K562 (cell line): ENCODE results near the gene TRIM27. TPM values are rescaled to one million over a fixed set of nuclear protein-coding genes. Genes with fewer than 3 reads are reported as not detected.

Experiments used
- BRD9 ChIP-seq: fragments of 450-650 bp; IDR thresholded peaks from 2 replicates; pipeline ENCODE4 v1.6.1; 2018; ENCODE audit warnings: low read depth; ENCODE audit not compliant: partially characterized antibody
- JUND ChIP-seq, 2 experiments: IDR thresholded peaks; 2 replicates in 1 of 2; 3 replicates in 1 of 2; pipeline ENCODE4 v1.6.1; 2011; ENCODE audit warnings: borderline replicate concordance in 2 of 2, low read depth in 2 of 2, low read length in 2 of 2, improper control_type of control experiment in 1 of 2, missing biosample characterization in 1 of 2, missing genetic modification characterization in 1 of 2, missing genetic modification reagents in 1 of 2
- LARP7 ChIP-seq: fragments of 450-650 bp; IDR thresholded peaks from 2 replicates; pipeline ENCODE4 v1.6.1; 2016
- NRF1 ChIP-seq, 2 experiments: fragments of 450-650 bp; IDR thresholded peaks in 1 of 2; conservative IDR thresholded peaks in 1 of 2; 2 replicates each; pipeline ENCODE4 v1.6.1; 2014; ENCODE audit warnings: mild to moderate bottlenecking in 2 of 2
- TEAD4 ChIP-seq, 2 experiments: sonication (generic) in 1 of 2; formaldehyde crosslinking in 1 of 2; IDR thresholded peaks; 2 replicates each; pipeline versions ENCODE4 v1.6.1 to v1.8.0; 2012 to 2022; ENCODE audit warnings: borderline replicate concordance in 1 of 2, inconsistent platforms in 1 of 2, low read length in 1 of 2, mild to moderate bottlenecking in 1 of 2, missing genetic modification reagents in 1 of 2
- ZNF24 ChIP-seq: fragments of 450-650 bp; IDR thresholded peaks from 2 replicates; pipeline ENCODE4 v1.6.1; 2016
- polyA plus RNA-seq, 8 experiments: library from polyadenylated mRNA; depleted of rRNA in 4 of 8; stranded (reverse) in 5 of 8; unstranded in 3 of 8; fragments of >200 nt; fragmentation: Nextera tagmentation in 2 of 8; fragmentation: Illumina TruSeq in 1 of 8; extraction: Ambion mirVana in 2 of 8; extraction: Trizol in 1 of 8; gene quantifications; 2 replicates each; pipeline versions ENCODE4 v1.2.1 to v1.2.3, GENCODE V29; 2011 to 2014; ENCODE audit warnings: inconsistent platforms in 1 of 8, missing spikeins in 1 of 8
- total RNA-seq, 7 experiments: library from RNA; depleted of rRNA in 6 of 7; stranded (reverse); fragments of >200 nt in 6 of 7; fragmentation: Illumina TruSeq in 2 of 7; extraction: Trizol in 2 of 7; gene quantifications; 2 replicates each; pipeline versions ENCODE4 v1.2.1 to v1.2.3, GENCODE V29; 2011 to 2021; ENCODE audit warnings: low replicate concordance in 1 of 7
- TF ChIP-seq, protein P1 (sequence below): IDR thresholded peaks from 3 replicates; pipeline ENCODE4 v1.6.1; 2011; ENCODE audit warnings: borderline replicate concordance, mild to moderate bottlenecking; ENCODE audit not compliant: insufficient read length, insufficient read depth
- TF ChIP-seq, protein P2 (sequence below): sonication (generic); formaldehyde crosslinking; IDR thresholded peaks from 2 replicates; pipeline ENCODE4 v1.8.1; 2023; ENCODE audit warnings: mild to moderate bottlenecking, missing genetic modification reagents
- TF ChIP-seq, protein P3 (sequence below), 2 experiments: fragments of 450-650 bp; IDR thresholded peaks; 2 replicates each; pipeline ENCODE4 v1.6.1; 2016; ENCODE audit warnings: mild to moderate bottlenecking in 2 of 2, borderline replicate concordance in 1 of 2, low read depth in 1 of 2, moderate library complexity in 1 of 2
- TF ChIP-seq, protein P4 (sequence below): sonication (generic); formaldehyde crosslinking; IDR thresholded peaks from 2 replicates; pipeline ENCODE4 v1.8.1; 2023; ENCODE audit warnings: mild to moderate bottlenecking, missing genetic modification reagents

The TRIM27 gene
- total and polyA plus RNA-seq, 9 of the 15 experiments (the other 6 are each of a cell fraction or from before 2014, with no cell fraction given) = 37.7 to 235 (median 122) TPM

DNA sequence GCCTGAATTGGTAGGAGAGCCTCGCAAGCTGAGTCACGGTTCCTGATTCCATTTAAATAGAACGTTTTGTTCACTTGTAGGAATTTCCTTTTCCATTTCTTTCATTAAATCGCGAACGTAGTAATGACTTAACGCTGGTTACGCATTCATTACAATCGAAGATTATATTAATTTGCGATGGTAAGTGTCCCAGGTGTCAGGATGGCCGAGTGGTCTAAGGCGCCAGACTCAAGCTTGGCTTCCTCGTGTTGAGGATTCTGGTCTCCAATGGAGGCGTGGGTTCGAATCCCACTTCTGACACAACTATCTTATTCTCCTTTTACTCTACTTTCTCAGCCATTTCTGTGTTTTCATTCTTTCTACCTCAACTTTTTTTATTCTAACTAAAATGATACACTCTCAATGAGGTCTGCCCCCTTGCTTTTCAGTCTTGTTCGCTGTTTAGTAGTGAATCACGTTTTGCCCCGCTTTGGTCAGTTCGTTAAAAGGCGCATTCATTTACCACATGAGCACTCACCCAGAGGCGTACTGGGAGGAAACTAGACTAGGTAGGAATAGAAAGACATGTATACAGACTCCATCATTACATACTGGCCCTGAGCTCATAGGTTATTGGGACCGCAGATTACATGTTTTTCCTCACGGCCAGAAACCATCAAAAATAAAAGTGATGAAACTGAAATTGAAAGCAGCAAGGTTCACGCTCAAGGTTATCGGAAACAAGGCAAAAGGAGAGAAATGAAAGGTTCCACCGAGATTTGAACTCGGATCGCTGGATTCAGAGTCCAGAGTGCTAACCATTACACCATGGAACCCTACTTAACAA is 17.3 kb upstream of the TRIM27 start (continued):
- TF ChIP-seq, protein P1, sequence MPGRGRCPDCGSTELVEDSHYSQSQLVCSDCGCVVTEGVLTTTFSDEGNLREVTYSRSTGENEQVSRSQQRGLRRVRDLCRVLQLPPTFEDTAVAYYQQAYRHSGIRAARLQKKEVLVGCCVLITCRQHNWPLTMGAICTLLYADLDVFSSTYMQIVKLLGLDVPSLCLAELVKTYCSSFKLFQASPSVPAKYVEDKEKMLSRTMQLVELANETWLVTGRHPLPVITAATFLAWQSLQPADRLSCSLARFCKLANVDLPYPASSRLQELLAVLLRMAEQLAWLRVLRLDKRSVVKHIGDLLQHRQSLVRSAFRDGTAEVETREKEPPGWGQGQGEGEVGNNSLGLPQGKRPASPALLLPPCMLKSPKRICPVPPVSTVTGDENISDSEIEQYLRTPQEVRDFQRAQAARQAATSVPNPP = no peak
- TF ChIP-seq TEAD4 (IDR thresholded peaks at IDR 0.05; ENCODE audit: low read length) (peak; percentile 86), TEAD4 (CRISPR knock-in tag; IDR thresholded peaks at IDR 0.05; ENCODE audit: borderline replicate concordance) (no peak), LARP7 (peak; percentile 21; the same call in 1 of the 2 replicates), NRF1 (conservative IDR thresholded peaks at IDR 0.05 in 1 of 2, IDR thresholded peaks at IDR 0.05 in 1 of 2) (peak; percentile 7 to 29; a peak in 1 of 4 replicates), BRD9 (peak; percentile 99), JUND (IDR thresholded peaks at IDR 0.05; ENCODE audit: borderline replicate concordance, low read depth, low read length) (peak; percentile 60), JUND (tag; IDR thresholded peaks at IDR 0.05; ENCODE audit: borderline replicate concordance, low read depth, low read length) (peak; percentile 62; the same call in 2 of the 3 replicates), ZNF24 (peak; percentile 92)
- TF ChIP-seq, protein P2, sequence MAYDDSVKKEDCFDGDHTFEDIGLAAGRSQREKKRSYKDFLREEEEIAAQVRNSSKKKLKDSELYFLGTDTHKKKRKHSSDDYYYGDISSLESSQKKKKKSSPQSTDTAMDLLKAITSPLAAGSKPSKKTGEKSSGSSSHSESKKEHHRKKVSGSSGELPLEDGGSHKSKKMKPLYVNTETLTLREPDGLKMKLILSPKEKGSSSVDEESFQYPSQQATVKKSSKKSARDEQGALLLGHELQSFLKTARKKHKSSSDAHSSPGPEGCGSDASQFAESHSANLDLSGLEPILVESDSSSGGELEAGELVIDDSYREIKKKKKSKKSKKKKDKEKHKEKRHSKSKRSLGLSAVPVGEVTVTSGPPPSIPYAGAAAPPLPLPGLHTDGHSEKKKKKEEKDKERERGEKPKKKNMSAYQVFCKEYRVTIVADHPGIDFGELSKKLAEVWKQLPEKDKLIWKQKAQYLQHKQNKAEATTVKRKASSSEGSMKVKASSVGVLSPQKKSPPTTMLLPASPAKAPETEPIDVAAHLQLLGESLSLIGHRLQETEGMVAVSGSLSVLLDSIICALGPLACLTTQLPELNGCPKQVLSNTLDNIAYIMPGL (CRISPR knock-in tag) = peak; percentile 98; the same call in 1 of the 2 replicates
- TF ChIP-seq, protein P3, sequence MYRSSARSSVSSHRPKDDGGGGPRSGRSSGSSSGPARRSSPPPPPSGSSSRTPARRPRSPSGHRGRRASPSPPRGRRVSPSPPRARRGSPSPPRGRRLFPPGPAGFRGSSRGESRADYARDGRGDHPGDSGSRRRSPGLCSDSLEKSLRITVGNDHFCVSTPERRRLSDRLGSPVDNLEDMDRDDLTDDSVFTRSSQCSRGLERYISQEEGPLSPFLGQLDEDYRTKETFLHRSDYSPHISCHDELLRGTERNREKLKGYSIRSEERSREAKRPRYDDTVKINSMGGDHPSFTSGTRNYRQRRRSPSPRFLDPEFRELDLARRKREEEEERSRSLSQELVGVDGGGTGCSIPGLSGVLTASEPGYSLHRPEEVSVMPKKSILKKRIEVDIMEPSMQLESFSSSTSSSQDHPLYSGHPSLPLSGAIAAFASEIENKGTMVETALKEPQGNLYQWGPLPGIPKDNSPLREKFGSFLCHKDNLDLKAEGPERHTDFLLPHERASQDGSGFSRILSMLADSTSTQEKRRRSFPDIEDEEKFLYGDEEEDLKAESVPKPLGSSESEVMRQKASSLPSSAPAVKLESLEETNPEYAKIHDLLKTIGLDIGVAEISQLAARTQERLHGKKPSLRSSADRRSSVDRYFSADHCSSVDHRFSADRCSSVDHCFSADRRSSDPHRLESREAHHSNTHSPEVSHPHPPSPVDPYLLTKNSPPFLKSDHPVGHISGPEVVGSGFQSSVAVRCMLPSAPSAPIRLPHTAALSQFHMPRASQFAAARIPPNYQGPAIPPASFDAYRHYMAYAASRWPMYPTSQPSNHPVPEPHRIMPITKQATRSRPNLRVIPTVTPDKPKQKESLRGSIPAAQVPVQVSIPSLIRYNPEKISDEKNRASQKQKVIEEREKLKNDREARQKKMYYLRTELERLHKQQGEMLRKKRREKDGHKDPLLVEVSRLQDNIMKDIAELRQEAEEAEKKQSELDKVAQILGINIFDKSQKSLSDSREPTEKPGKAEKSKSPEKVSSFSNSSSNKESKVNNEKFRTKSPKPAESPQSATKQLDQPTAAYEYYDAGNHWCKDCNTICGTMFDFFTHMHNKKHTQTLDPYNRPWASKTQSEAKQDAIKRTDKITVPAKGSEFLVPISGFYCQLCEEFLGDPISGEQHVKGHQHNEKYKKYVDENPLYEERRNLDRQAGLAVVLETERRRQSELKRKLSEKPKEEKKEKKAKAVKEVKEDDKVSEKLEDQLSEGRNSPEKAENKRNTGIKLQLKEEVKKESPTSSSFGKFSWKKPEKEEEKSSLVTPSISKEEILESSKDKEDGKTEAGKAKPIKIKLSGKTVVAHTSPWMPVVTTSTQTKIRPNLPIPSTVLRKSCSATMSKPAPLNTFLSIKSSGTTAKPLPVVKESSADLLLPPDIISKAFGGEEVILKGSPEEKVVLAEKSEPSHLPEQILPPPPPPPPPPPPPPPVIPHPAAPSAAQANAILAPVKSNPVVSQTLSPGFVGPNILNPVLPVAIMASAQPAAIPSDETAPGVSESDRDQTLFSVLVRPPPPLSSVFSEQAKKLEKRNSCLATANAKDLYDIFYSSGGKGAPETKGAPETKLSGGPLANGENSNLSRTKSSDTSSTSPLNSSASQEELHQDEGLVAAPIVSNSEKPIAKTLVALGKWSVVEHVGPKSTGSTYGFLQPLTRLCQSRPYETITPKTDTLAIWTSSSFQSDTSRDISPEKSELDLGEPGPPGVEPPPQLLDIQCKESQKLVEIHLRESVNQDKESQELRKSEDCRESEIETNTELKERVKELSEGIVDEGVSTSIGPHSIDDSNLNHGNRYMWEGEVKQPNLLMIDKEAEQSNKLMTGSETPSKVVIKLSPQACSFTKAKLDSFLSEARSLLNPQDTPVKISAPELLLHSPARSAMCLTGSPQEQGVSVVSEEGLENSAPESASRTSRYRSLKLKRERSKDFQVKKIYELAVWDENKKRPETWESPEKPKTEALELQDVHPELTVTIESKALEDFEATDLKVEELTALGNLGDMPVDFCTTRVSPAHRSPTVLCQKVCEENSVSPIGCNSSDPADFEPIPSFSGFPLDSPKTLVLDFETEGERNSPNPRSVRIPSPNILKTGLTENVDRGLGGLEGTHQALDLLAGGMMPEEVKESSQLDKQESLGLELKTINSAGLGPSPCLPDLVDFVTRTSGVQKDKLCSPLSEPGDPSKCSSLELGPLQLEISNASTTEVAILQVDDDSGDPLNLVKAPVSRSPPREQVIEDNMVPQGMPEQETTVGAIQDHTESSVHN (IDR thresholded peaks at IDR 0.05; ENCODE audit: borderline replicate concordance in 1 of 2, low read depth in 1 of 2) = peak in 1 of 2 experiments; percentile 11; a peak in 1 of 4 replicates
- TF ChIP-seq, protein P4, sequence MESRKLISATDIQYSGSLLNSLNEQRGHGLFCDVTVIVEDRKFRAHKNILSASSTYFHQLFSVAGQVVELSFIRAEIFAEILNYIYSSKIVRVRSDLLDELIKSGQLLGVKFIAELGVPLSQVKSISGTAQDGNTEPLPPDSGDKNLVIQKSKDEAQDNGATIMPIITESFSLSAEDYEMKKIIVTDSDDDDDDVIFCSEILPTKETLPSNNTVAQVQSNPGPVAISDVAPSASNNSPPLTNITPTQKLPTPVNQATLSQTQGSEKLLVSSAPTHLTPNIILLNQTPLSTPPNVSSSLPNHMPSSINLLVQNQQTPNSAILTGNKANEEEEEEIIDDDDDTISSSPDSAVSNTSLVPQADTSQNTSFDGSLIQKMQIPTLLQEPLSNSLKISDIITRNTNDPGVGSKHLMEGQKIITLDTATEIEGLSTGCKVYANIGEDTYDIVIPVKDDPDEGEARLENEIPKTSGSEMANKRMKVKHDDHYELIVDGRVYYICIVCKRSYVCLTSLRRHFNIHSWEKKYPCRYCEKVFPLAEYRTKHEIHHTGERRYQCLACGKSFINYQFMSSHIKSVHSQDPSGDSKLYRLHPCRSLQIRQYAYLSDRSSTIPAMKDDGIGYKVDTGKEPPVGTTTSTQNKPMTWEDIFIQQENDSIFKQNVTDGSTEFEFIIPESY (CRISPR knock-in tag) = peak; percentile 32; the same call in 1 of the 2 replicates
